Panc1 (cell line): ENCODE results near the gene DUSP9. TPM values are rescaled to one million over a fixed set of nuclear protein-coding genes. Genes with fewer than 3 reads are reported as not detected.

Source experiments
- ATAC-seq: fragments of 200-7000 bp; cut with Tn5 transposase; 2 replicates; pipeline ENCODE4 v1.9.1; 2020; ENCODE audit warnings: mild to moderate bottlenecking, moderate library complexity
- BruUV-seq: library from RNA; stranded (reverse); fragments of 400-500 nt; replicated peaks from 2 replicates; lab custom pipeline; 2021; lab: Mats Ljungman, UMichigan
- CTCF ChIA-PET: fragments of 300-600 bp; sonication (Branson Sonifier 250); formaldehyde crosslinking; loops from one replicate; lab custom pipeline; 2022; ENCODE audit warnings: antibody characterized with exemption; lab: Charles Lee
- POLR2A ChIA-PET: fragments of 300-600 bp; sonication (Branson Sonifier 250); formaldehyde crosslinking; loops from one replicate; lab custom pipeline; 2022; ENCODE audit warnings: antibody characterized with exemption; lab: Charles Lee
- DNase-seq: peaks from one replicate; pipeline ENCODE4 v3.0.0-alpha.2; 2010; ENCODE audit warnings: low read depth, low spot score
- H3K27ac ChIP-seq: 2 replicates; pipeline ENCODE4 v1.5.1; 2011; ENCODE audit warnings: mild to moderate bottlenecking, low read length, inconsistent platforms
- H3K27me3 ChIP-seq: fragments of 200-500 bp; sonication (Bioruptor generic); 2 replicates; pipeline ENCODE4 v1.6.0; 2014; ENCODE audit warnings: low read length, inconsistent platforms; ENCODE audit not compliant: control insufficient read depth, insufficient read depth
- H3K36me3 ChIP-seq: fragments of 200-500 bp; sonication (Bioruptor generic); 2 replicates; pipeline ENCODE4 v1.5.1; 2014; ENCODE audit warnings: inconsistent platforms, mild to moderate bottlenecking, low read length, moderate library complexity; ENCODE audit not compliant: control insufficient read depth, insufficient read depth
- H3K4me1 ChIP-seq: 2 replicates; pipeline ENCODE4 v1.5.1; 2011; ENCODE audit warnings: inconsistent platforms, mild to moderate bottlenecking, low read length, moderate library complexity; ENCODE audit not compliant: control insufficient read depth, insufficient read depth
- H3K4me3 ChIP-seq, 2 experiments: 2 replicates each; pipeline ENCODE4 v1.5.1; 2011 to 2012; ENCODE audit warnings: low read depth in 2 of 2, low read length in 2 of 2, mild to moderate bottlenecking in 2 of 2, inconsistent platforms in 1 of 2, moderate library complexity in 1 of 2
- H3K9me3 ChIP-seq: fragments of 200-500 bp; sonication (Bioruptor generic); 2 replicates; pipeline ENCODE4 v1.5.1; 2014; ENCODE audit warnings: low read depth, mild to moderate bottlenecking, inconsistent platforms, low read length, moderate library complexity; ENCODE audit not compliant: control insufficient read depth, insufficient read depth
- CTCF ChIP-seq: fragments of 450-650 bp; IDR thresholded peaks from 2 replicates; pipeline ENCODE4 v1.5.1; 2017; ENCODE audit warnings: mild to moderate bottlenecking
- POLR2AphosphoS5 ChIP-seq: IDR thresholded peaks from 2 replicates; pipeline ENCODE4 v1.6.1; 2012; ENCODE audit warnings: mild to moderate bottlenecking, low read depth, low read length, moderate library complexity
- REST ChIP-seq, 2 experiments: IDR thresholded peaks; 2 replicates each; pipeline ENCODE4 v1.6.1; 2011 to 2012; ENCODE audit warnings: low read depth in 2 of 2, control low read depth in 1 of 2, low read length in 1 of 2, mild to moderate bottlenecking in 1 of 2, moderate library complexity in 1 of 2; ENCODE audit not compliant: insufficient read depth in 1 of 2
- SIN3A ChIP-seq: IDR thresholded peaks from 2 replicates; pipeline ENCODE4 v1.6.1; 2012; ENCODE audit warnings: low read depth, mild to moderate bottlenecking, low read length, moderate library complexity, borderline replicate concordance; ENCODE audit not compliant: insufficient read depth
- TCF7L2 ChIP-seq: IDR thresholded peaks from 2 replicates; pipeline ENCODE4 v1.6.1; 2011; ENCODE audit warnings: mild to moderate bottlenecking, low read depth, low read length, inconsistent platforms
- in situ Hi-C: cut with HindIII; loops from 2 replicates; pipeline ENCODE4 v1.10.0; 2016; ENCODE audit warnings: low sequenced_read_pairs, low pct_unique_long_range_greater_than_20kb
- intact Hi-C: fragments of 100-400 bp; cut with micrococcal nuclease; formaldehyde crosslinking; loops from one replicate; pipeline ENCODE4 v1.10.0; 2022; ENCODE audit not compliant: unreplicated experiment
- total RNA-seq: library from RNA; stranded (reverse); gene quantifications from one replicate; pipeline ENCODE4 v1.2.1, GENCODE V29; 2021; ENCODE audit not compliant: unreplicated experiment

The DUSP9 gene
- total RNA-seq, 1 experiment from 2014 or later, result 7.1 TPM

GRCh38 chrX:153668423-153669173 is 21.6 kb downstream of the DUSP9 start:
- no peaks in the 10 kb centered on the region for H3K36me3 ChIP-seq
- no peak overlapping the region for H3K4me3 ChIP-seq
- no peaks in the 10 kb centered on the region for H3K4me1 ChIP-seq
- ATAC-seq (no peak), DNase-seq (no peak)
- ChIA-PET POLR2A (interaction anchor here (0.5 kb wide), 1 partner anchor 16 kb away, joined by 3 read pairs; no protein-coding TSS in a partner anchor), CTCF (interaction anchor here (0.6 to 1.9 kb wide), 18 partner anchors 16 to 722 kb away, joined by 3 to 21 read pairs (median 4); partner anchors contain the start of gene SLC6A8)
- no peaks in the 10 kb centered on the region for H3K9me3 ChIP-seq
- intact Hi-C loops (loop anchor here (1.0 to 5.0 kb wide), 2 partner anchors 56 to 114 kb away; no protein-coding TSS in a partner anchor), in situ Hi-C loops (no loop called here)
- TF ChIP-seq SIN3A, result no peak
- H3K27me3 ChIP-seq, result no peaks in the 10 kb centered on the region
- no TSS peak for BruUV-seq
- H3K27ac ChIP-seq, result no peak overlapping the region

- no peak for ATAC-seq
- intact Hi-C loops (loop anchor here (5.0 kb wide), 1 partner anchor 57 kb away; no protein-coding TSS in a partner anchor), in situ Hi-C loops (no loop called here)
- Histone ChIP-seq H3K27me3 (no peaks in the 10 kb centered on the region), H3K4me1 (no peaks in the 10 kb centered on the region), H3K36me3 (no peaks in the 10 kb centered on the region), H3K4me3 (no peak overlapping the region), H3K9me3 (no peaks in the 10 kb centered on the region), H3K27ac (no peak overlapping the region)
- no peak for DNase-seq
- ChIA-PET CTCF (interaction anchor here (0.6 to 0.9 kb wide), 5 partner anchors 150 to 723 kb away, joined by 3 to 10 read pairs (median 4); no protein-coding TSS in a partner anchor), POLR2A (no interaction called here)
- no peak for TF ChIP-seq REST (IDR thresholded peaks at IDR 0.05; ENCODE audit: insufficient read depth in 1 of 2, low read depth in 2 of 2, low read length in 1 of 2)
- TF ChIP-seq POLR2AphosphoS5, result no peak
- TF ChIP-seq CTCF, result peak; percentile 94
- no peak for TF ChIP-seq SIN3A
- no peak for TF ChIP-seq TCF7L2
- BruUV-seq, result no TSS peak
These were observed 22.3 kb downstream of the DUSP9 start for GRCh38 chrX:153669174-153669890.
